ENCODE results near the gene RNFT2.

Gene RNFT2

DNA sequence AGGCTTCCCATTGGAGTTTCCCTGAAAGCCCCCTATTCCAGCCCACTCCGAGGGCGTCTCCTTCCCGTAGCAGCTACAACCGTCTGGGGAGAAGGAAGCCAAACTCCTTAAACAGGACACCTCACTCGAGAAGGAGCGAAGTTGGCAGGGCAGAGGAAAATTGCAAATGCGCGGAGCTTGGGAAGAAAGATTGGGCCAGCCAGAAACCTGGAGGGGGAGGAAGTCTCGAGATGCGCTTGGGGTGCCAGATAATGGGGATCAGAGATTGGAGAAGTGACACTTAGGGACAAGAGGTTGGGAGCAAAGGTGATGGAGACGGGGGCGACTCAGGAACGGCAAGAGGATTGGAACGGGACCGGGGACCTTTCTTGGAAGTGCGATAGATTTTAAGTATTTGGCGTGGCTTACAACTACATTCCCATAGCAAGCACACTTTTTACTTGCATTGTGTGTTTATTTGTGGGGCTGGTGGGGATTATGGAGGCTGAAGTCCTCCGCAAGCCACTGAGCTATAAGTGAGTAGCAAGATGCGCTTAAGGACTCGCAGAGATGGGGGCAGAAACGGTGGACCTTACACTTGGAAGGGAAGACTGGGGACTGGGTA lies 142.2 kb downstream of the RNFT2 start:
- no peak for DNase-seq

- peak; percentile 24 for DNase-seq
These were observed 142.8 kb downstream of the RNFT2 start for GRCh38 chr12:116880817-116881324.

DNA sequence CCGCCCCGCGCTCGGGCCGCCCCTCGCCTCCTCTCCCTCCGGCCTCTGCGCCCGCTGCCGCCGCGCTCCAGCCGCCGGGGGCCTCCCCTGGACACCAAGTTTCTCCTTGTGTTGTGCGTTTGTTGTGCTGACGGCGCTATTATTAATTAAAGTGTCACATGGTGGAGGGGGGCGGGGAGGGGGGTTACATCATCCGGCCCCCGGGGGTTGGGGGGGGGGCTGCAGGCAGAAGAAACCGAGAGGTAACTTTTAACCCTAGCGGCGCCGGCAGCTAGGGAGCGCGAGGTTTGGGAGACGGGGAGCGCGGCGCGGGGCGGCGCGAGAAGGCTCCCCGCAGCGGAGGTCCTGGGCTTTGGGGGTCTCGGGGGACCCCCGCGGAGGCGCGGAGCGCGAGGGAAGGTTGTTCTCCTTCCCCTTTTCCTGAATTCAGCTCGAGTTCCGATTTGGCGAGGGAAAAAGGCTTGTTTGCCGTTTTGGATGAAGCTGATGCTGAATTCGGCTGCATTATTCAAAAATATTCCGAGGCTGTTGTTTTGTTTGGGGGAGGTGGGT lies 143.3 kb downstream of the RNFT2 start, which contains the start of gene HRK:
HRK (minus strand) TSS at position 117 of the 552 bp plus-strand sequence. CDS start 134 bp downstream, outside the sequence.
- DNase-seq, result no peak

GRCh38 chr12:116881877-116882507 lies 143.9 kb downstream of the RNFT2 start:
- DNase-seq, result no peak

DNA sequence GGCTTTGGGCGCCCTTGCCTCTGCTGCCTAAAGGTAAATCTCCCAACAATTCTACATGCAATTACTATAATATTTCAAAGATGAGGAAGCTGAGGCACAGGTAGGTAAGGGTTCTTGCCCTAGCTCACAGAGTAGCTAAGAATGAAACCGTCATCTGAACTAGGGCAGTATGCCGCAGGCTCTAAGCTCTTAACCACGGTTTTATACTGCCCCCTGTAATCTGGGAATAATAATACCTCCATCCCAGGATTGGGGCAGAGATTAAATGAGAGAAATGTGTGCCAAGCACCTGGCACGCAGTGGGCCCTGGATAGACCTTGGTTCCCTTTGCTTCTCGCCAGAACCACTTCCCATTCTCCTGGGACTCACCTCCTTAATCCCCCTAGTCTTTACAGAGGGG lies 144.6 kb downstream of the RNFT2 start:
- DNase-seq, result peak; percentile 31

- DNase-seq, result no peak
These were observed 146.8 kb downstream of the RNFT2 start for GRCh38 chr12:116884871-116885270.

DNA sequence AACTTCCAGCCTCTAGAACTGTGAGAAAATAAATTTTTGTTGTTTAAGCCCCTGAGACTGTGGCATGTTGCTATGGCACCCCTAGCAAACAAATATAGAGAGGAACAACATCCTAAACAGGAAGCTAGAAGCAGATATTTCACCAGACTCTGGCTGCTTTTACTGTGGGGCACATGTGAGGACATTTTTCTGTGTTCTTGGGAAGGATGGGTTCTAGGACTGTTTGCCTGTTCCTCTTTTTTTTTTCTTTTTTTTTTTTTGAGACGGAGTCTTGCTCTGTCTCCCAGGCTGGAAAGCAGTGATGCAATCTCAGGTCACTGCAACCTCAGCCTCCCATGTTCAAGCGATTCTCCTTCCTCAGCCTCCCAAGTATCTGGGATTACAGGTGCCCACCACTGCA lies 147.4 kb downstream of the RNFT2 start:
- DNase-seq, result no peak

DNA sequence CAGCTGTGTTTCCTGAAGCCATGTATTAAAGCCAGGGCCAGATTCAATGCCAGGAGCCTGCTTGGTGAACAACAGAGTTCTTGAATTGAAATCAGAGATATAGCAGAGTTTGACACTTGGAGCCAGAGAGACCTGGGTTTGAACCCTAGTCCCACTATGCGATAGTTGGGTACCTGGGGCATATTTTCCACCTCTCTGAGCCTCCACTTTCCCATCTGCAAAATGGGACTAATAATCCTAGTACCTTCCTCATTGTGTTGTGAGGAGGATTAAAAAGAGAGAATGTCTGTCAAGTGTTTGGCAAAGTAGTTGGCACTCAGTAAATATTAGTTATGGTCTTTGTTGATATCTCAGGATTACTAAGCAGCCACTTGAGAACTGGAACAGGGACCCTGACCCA lies 149.1 kb downstream of the RNFT2 start:
- no peak for DNase-seq

DNA sequence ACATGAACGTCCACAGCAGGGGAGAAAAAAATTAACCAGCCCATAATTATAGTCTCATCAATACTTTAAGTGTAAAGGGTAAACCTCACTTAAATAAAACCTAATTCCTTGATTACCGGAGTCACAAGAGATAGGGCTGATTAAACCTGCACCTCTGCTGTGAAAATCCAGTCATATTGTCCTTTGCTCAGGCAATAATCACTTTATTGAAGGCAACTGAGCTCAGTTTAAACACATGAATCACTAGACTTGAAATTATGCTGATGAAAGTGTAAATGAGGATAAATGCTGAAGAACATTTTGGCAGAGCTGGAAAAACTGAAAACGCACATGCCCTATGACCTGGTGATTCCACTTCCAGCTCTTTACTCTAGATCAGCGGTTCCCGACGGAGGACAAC lies 149.8 kb downstream of the RNFT2 start:
- no peak for DNase-seq

DNA sequence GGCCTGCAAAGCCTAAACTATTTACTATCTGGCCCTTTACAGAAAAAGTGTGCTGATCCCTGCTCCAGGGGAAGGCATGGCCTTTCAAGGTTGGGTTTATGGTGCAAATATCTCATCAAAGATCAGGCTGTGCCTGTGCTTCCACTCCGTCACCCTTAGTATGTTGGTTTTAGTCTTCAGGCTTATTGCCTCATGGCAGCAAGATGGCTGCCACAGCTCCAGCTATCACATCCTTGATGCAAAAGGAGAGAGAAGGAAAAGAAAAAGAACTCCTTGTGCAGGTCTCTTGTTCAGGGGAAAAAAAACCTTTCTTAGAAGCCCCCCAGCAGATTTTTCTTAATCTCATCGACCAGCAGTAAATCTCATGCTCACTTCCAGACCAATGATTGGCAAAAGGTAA lies 152.2 kb downstream of the RNFT2 start:
- no peak for DNase-seq

DNA sequence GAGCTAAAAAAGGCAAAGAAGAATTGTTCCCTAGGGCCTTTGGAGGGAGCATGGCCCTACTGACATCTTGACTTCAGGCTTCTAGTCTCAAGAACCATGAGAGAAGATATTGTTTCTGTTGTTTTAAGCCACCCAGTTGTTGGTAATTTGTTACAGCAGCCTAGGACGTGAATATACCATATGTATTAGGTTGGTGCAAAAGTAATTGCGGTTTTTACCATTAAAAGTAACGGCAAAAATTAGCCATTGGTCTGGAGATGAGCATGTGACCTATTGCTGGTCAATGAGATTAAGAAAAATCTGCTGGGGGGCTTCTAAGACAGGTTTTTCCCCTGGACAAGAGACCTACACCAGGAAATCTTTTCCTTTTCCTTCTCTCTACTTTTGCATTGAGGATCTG lies 152.9 kb downstream of the RNFT2 start:
- DNase-seq, result no peak

DNA sequence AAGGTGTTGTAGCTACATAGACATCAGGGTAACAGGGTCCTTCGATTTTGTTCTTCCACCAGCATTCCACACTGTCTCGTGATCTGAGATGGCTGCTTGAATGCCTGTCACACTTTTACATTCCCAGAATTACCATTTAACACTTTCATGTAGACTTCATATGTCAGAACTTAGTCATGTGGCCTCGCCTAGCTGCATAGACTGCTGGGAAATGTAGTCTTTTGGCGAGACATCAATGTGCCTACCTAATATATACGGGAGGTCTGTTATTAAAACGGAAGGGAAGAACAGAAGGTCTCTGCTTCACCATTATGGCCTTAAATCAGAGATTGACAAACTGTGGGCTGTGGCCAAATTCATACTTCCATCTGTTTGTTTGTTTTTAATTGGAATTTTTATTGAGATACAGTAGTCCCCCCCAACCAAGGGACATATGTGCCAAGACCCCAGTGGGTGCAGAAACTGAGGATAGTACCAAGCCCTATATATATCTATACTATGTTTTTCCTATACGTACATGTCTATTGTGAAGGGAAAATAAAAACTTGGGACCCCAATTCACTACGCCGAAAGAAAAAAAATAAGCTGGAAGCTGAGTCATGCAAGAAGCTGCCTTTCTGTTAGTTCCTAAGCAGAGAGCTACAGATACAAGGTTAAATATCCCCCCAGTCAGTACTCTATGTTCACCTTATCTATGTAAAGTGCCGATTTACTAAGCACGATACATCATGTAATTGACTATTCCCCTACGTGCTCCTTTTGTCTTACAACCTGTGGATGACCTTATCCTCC lies 154.4 kb downstream of the RNFT2 start:
- DNase-seq, result peak; percentile 24

- DNase-seq, result no peak
These were observed 156.8 kb downstream of the RNFT2 start for GRCh38 chr12:116894913-116895312.

DNA sequence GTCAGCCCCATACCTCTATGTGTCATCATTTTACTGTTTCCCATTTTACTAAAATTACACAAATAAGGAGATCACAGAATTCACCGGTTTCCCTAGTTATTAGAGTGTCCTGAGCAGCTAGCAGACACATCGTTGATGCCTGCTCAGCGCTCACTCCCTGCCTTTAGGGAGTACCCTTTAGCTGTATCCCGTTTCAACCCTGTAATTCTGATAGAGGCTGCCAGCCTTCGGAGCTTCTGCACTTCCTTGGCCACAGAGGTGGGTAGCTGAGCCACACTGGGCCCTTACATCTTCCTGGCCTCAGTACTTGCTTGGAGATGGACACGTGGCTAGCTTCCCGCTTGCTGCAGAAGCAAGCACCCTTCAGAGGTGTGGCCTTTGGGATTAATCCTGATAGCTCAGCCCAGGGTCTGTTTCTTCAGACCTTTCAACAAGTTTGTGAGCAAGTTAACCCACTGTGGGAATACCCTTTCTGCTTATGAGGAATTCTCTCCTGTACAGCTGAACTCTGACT lies 158.4 kb downstream of the RNFT2 start:
- DNase-seq, result no peak

GRCh38 chr12:116897476-116897875 lies 159.4 kb downstream of the RNFT2 start:
- no peak for DNase-seq

DNA sequence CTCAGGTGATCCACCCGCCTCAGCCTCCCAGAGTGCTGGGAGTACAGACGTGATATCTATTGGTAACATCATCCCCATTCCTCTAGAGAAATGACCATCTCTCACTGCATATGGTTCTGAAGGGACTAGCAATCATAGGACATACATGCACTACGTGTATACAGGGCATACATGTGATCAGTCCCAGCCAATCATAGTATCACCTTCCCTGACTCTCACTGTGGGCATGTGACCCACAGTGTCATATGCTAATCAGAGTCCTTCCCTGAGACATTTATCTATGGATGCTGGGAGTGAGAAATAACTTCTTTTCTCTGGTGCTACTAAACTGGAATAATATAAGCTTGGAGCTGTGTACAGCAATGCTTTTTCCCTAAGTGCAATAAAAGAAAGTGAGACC lies 160.6 kb downstream of the RNFT2 start:
- DNase-seq, result no peak

GRCh38 chr12:116901612-116902011 lies 163.5 kb downstream of the RNFT2 start:
- no peak for DNase-seq
